Bronchial epithelial cell (primary cell): ENCODE measurements around the gene NEURL1. TPM values are rescaled to one million over a fixed set of nuclear protein-coding genes. Genes with fewer than 3 reads are reported as not detected.
A peak's percentile ranks its signal among the peaks of the same experiment; 100 is the strongest.

Experiments used
- DNase-seq: peaks from one replicate; pipeline ENCODE4 v3.0.0-alpha.2; 2010; ENCODE audit warnings: low read depth
- FAIRE-seq: peaks from 2 replicates; lab custom pipeline; 2011; peaks lifted over from hg19 to GRCh38; lab: Jason Lieb, UNC
- H3K27me3 ChIP-seq: 2 replicates; pipeline ENCODE4 v1.5.1; 2011; ENCODE audit warnings: low read length; ENCODE audit not compliant: control insufficient read depth, insufficient read depth
- H3K36me3 ChIP-seq: 2 replicates; pipeline ENCODE4 v1.5.1; 2011; ENCODE audit warnings: low read length; ENCODE audit not compliant: control insufficient read depth, insufficient read depth
- H3K4me3 ChIP-seq: 2 replicates; pipeline ENCODE4 v1.5.1; 2011; ENCODE audit warnings: mild to moderate bottlenecking, low read depth, low read length, control low read depth
- total RNA-seq: library from RNA; depleted of rRNA; stranded (reverse); fragments of >200 nt; gene quantifications from 2 replicates; pipeline ENCODE4 v1.2.1, GENCODE V29; 2014
- TF ChIP-seq, protein P1 (sequence below): IDR thresholded peaks from 2 replicates; pipeline ENCODE4 v1.5.1; 2011; ENCODE audit warnings: mild to moderate bottlenecking, moderate library complexity, low read length, control low read depth, inconsistent platforms; ENCODE audit not compliant: insufficient read depth, severe bottlenecking

The NEURL1 gene
- total RNA-seq, 1 donor from 2014 or later: 1.1 TPM

GRCh38 chr10:103640436-103641181, 147.1 kb downstream of the NEURL1 start:
- FAIRE-seq (no peak), DNase-seq (no peak)
- Histone ChIP-seq H3K4me3 (no peak overlapping the region), H3K27me3 (no peaks in the 10 kb centered on the region), H3K36me3 (peaks cover 9% of the 10 kb centered on the region)
- TF ChIP-seq, protein P1, sequence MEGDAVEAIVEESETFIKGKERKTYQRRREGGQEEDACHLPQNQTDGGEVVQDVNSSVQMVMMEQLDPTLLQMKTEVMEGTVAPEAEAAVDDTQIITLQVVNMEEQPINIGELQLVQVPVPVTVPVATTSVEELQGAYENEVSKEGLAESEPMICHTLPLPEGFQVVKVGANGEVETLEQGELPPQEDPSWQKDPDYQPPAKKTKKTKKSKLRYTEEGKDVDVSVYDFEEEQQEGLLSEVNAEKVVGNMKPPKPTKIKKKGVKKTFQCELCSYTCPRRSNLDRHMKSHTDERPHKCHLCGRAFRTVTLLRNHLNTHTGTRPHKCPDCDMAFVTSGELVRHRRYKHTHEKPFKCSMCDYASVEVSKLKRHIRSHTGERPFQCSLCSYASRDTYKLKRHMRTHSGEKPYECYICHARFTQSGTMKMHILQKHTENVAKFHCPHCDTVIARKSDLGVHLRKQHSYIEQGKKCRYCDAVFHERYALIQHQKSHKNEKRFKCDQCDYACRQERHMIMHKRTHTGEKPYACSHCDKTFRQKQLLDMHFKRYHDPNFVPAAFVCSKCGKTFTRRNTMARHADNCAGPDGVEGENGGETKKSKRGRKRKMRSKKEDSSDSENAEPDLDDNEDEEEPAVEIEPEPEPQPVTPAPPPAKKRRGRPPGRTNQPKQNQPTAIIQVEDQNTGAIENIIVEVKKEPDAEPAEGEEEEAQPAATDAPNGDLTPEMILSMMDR: no peak

- no peaks in the 10 kb centered on the region for H3K27me3 ChIP-seq
- peak; percentile 81 for FAIRE-seq
- H3K4me3 ChIP-seq: no peak overlapping the region
- TF ChIP-seq, protein P1: no peak
- H3K36me3 ChIP-seq: peaks cover 9% of the 10 kb centered on the region
- DNase-seq: no peak
These were observed 147.8 kb downstream of the NEURL1 start for GRCh38 chr10:103641326-103641725.

Other genes with a start within 250 kb of the NEURL1 start
- under 0.01 and 0.13 TPM in 2 replicates for gene RPEL1, start 247.8 kb upstream of the NEURL1 start, total RNA-seq
- gene INA, start 216.6 kb upstream of the NEURL1 start, total RNA-seq: 0.26 TPM in 2 replicates
- gene PCGF6, start 142.6 kb upstream of the NEURL1 start, total RNA-seq: 11.1 and 12.9 TPM in 2 replicates
- gene TAF5, start 125.7 kb upstream of the NEURL1 start, total RNA-seq: 3.3 and 3.7 TPM in 2 replicates
- 131 and 153 TPM in 2 replicates for gene ATP5MK, start 97.2 kb upstream of the NEURL1 start, total RNA-seq
- gene PDCD11, start 97.1 kb upstream of the NEURL1 start, total RNA-seq: 38.7 and 44.5 TPM in 2 replicates
- 0.53 and 0.64 TPM in 2 replicates for gene CALHM2, start 41.3 kb upstream of the NEURL1 start, total RNA-seq
- not detected in 2 replicates for gene CALHM1, start 34.8 kb upstream of the NEURL1 start, total RNA-seq
- not detected in 2 replicates for gene CALHM3, start 14.5 kb upstream of the NEURL1 start, total RNA-seq